T follicular helper cell (primary cell): ENCODE measurements around the gene C1QTNF1.
"Not testable (repeated sequence)": the region's sequence is repeated elsewhere in the genome, so short reads cannot be mapped to it uniquely, and the experiment has no call there.

Source experiments
- DNase-seq: peaks from one replicate; pipeline ENCODE4 v3.0.0-alpha.2; 2020; ENCODE audit warnings: low read depth

Gene C1QTNF1

GRCh38 chr17:79054200-79054960 is 30.4 kb downstream of the C1QTNF1 start:
- DNase-seq = no peak

DNA sequence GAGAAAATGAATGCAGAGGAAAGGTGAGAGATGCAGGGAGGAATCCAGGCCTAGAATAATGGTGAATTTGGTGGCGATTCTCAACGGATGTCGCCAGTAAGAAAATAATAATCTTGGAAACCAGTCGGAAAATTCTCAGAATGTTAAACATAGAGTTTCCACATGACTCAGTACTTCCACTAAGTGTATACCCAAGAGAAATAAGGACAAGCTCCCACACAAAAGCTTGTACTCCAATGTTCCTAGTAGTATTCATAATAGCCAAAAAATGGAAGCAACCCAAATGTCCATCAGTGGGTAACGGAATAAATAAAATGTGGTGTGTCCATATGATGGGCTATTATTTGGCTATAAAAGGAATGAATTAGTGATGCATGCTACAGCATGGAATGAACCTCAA is 31.2 kb downstream of the C1QTNF1 start:
- DNase-seq = no peak

- no peak for DNase-seq
These were observed 33.9 kb downstream of the C1QTNF1 start for GRCh38 chr17:79057737-79058385.

GRCh38 chr17:79062691-79063090 is 38.7 kb downstream of the C1QTNF1 start:
- no peak for DNase-seq

DNA sequence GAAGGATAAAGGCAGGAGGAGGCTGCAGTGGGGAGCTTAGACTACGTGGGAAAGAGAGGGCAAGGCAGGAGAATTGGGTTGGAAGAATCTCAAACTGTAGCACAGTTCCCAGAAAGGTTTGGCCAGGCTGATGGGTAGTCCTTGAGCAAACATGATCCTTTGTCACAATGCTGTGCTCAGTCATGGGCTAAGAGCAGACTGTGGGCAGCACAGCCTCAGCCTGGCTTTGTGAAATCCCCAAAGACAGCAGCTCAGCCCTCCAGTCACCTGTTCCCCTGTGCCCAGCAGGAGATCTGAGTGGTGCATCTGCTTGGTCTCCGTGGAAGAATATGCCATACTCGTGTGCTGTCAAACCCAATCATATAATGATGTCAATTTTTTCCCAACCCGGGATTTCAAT is 40.1 kb downstream of the C1QTNF1 start:
- DNase-seq = no peak

DNA sequence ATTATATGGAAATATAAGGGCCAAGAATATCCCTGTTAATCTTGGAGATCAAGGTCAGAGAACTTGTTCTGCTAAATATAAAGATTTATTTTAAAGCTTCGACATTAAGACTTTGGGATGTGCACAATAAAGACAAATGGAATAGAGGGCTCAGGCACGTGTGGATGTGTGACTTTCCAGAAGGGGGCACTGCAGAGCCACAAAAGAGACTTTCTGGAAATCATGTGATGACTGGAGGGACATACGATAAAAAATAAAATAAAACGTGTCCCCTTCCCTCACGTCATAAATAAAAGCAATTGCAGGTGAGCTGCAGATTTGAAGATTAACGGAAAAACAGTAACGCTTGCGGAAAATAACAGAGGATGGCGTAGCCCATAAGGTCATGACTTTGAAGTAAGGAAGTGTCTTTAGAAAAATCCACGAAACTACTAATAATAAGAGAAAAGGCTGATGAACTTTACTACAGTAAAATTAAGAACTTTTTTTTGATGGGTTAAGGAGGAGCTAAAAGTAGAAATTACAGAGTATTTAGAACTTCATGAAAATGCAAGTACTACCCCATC is 41.2 kb downstream of the C1QTNF1 start:
- peak; percentile 57 for DNase-seq

GRCh38 chr17:79066963-79067362 is 43.0 kb downstream of the C1QTNF1 start:
- DNase-seq = no peak

GRCh38 chr17:79070266-79070880 is 46.4 kb downstream of the C1QTNF1 start:
- no peak for DNase-seq

GRCh38 chr17:79071161-79071740 is 47.3 kb downstream of the C1QTNF1 start:
- DNase-seq = no peak

DNA sequence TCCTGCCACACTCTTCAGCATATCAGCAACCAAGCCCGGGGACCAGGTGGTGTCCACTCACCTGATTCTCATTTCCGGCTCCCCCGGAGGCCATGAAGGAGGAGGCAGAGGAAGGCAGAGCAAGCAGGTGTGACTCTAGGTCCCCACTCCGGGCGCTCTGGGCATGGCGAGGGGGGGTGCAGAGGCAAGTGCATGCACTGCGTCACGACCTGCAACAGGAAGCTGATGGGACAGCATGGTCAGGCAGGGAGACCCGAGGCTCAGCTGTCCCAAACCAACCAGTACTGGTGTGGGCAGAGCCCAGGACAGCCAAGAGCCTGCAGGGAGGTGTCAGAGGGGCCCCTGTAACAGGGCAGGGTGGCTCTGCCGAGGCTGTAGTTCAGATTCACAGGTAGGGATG is 48.6 kb downstream of the C1QTNF1 start:
- DNase-seq = no peak

GRCh38 chr17:79073016-79073705 is 49.2 kb downstream of the C1QTNF1 start:
- no peak for DNase-seq

DNA sequence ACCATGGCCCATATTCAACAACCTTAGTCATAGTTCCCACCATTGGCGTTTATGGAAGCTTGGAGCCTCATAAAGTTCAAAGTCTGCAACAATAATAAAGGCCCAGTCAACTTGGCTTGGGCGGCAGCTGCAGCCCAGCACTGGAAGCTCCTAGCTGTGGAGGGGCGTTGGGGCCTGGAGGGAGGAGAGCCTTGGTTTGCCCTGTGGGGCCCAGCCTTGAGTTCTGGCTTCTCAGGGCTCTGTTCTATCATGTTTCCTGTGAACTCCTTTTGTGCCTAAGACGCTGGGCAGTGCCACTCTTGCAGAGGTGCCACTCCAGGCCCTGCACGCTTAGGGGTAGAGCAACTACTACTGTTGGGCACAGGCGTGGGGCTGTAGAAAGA is 49.7 kb downstream of the C1QTNF1 start:
- no peak for DNase-seq

DNA sequence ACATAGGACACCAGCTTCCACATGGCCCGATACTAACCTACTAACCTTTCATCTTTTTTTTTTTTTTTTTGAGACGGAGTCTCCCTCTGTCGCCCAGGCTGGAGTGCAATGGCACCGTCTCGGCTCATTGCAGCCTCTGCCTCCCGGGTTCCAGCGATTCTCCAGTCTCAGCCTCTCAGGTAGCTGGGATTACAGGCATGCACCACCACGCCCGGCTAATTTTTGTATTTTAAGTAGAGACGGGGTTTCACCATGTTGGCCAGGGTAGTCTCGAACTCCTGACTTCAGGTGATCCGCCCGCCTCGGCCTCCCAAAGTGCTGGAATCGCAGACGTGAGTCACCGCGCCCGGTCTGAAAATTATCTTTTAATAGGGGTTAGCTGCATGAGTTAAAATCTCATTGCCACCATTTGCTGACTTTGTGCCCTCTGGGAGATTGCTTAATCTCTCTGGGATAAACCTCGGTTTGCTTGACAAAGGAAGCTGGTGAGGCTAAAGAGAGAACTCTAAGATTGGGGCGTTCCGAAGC is 50.2 kb downstream of the C1QTNF1 start:
- DNase-seq = not testable (repeated sequence)

- peak; percentile 85 for DNase-seq
These were observed 50.9 kb downstream of the C1QTNF1 start, which contains the start of gene ENGASE for GRCh38 chr17:79074649-79075445. Gene ENGASE, plus strand, starts transcription at chr17:79074824. Its CDS starts 121 bp downstream, at chr17:79074945.

DNA sequence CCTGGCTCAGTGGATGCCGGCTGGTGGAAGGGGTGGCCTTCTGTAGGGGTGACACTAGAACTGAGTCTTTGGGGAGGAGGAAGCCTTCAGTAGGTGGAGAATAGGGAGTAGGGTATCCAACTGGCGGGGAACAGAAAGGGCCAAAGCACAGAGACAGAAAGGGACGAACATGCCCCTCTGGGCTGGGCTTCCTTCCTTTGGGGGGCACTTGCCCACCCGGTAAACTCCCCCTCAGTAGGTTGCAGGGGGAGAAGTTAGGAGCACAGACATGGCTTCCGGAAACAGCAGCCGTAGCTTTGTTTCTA is 51.4 kb downstream of the C1QTNF1 start:
- DNase-seq = no peak

DNA sequence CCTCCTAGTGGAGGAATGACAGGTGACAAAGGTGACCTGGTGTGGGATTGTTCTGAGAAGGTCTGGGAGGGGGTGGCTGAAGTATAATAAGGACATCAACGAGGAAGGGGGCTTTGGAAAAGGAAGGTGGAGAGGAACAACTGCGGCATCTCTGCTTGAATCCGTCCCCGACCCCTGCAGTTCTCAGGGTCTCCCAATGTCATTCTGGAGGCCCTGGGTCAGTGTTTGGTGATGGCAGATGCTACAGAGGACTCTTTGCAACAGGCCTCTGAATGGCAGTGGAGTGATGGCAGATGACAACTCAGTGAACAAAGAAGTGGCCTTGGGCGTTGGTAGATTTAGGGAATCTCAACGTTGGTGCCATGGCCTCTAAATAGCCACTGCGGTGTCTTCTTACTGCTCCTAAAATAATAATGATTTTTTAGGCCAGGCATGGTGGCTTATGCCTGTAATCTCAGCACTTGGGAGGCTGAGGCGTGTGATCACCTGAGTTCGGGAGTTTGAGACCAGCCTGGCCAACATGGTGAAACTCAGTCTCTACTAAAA is 52.0 kb downstream of the C1QTNF1 start:
- no peak for DNase-seq

DNA sequence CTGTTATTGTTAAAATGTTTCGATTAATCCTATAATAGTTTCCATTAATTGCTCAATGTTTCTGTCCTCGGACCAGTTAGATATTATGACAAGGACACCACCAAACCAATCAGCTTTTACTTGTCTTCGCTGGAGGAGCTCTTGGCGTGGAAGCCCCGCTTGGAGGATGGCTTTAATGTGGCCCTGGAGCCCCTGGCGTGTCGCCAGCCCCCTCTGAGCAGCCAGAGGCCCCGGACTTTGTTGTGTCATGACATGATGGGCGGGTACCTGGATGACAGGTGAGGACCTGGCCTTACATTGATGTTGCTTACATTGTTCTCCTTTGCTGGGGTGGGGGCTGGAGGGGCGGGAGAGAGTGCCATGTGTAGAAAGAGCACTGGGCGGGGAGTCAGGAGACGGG is 53.6 kb downstream of the C1QTNF1 start:
- DNase-seq = no peak

GRCh38 chr17:79078476-79079190 is 54.7 kb downstream of the C1QTNF1 start:
- no peak for DNase-seq

DNA sequence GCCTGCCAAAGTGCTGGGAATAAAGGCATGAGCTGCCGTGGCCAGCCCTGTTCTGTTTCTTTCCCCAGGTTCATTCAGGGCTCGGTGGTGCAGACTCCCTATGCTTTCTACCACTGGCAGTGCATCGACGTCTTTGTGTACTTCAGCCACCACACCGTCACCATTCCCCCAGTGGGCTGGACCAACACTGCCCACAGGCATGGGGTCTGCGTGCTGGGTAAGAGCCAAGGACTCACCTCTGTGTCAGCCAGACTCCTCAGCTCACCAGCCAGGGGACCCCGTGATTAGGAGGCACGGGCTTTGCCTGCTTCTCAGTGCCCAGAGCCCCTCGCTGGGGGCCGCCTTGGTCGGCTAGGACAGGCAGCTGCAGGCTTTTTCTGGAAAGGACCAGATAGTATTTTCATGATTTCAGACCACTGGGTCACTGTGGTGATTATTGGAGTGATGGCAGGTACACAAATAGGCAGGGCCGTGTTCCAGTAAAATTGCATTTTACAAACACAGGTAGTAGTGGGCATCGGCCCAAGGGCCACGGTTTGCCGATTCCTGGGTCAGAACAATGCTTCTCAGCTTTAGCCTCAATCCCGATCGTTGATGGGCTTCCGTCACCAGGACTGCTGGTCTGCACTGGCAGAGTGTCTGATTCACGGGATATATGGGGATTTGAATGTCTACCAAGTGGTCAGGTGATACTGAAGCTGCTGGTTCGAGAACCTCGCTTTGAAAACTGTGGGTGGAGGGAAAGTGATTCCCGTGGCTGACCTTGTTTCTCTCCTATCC is 55.6 kb downstream of the C1QTNF1 start:
- DNase-seq = no peak
